ENCODE data around the gene FERMT3. TPM values are rescaled to one million over a fixed set of nuclear protein-coding genes. Genes with fewer than 3 reads are reported as not detected.

FERMT3 gene
- total RNA-seq, 1 experiment from 2014 or later: 10.6 TPM

- no peak overlapping the region for H3K9ac ChIP-seq (ENCODE audit: extremely low read depth, insufficient read length, low read length)
- no peak overlapping the region for H2BK12ac ChIP-seq (ENCODE audit: insufficient read length, low read depth, low read length)
- no peak overlapping the region for H2BK120ac ChIP-seq (ENCODE audit: low read depth, low read length, poor library complexity, severe bottlenecking)
- no peak overlapping the region for H4K5ac ChIP-seq (ENCODE audit: insufficient read length, low read depth, low read length)
- H3K4me3 Mint-ChIP-seq: peak overlapping the region; percentile 74 to 91; a peak in 4 of 5 replicates
- no peak overlapping the region for H3K4me2 ChIP-seq (ENCODE audit: insufficient read depth, insufficient read length, low read length)
- H2BK15ac ChIP-seq (ENCODE audit: low read depth, low read length): no peak overlapping the region
- no peaks in the 10 kb centered on the region for H3K79me2 ChIP-seq (ENCODE audit: insufficient read depth, low read length)
- H4K20me1 ChIP-seq (ENCODE audit: control insufficient read depth, insufficient read depth, insufficient read length): no peaks in the 10 kb centered on the region
- no peaks in the 10 kb centered on the region; the same call in 1 of the 2 replicates for H3K27me3 ChIP-seq (ENCODE audit: insufficient read depth, low read length)
- no peak overlapping the region for H4K91ac ChIP-seq (ENCODE audit: insufficient read length, low read depth, low read length)
- no peaks in the 10 kb centered on the region for H3K9me3 ChIP-seq (ENCODE audit: control insufficient read depth, low read depth, low read length)
- no peak overlapping the region for H3K27ac ChIP-seq (ENCODE audit: insufficient read length, low read depth, low read length)
- no peak for TF ChIP-seq CTCF (conservative IDR thresholded peaks at IDR 0.05)
- no peak overlapping the region for H3K18ac ChIP-seq (ENCODE audit: insufficient read length, low read depth, low read length)
- no peak overlapping the region for H3K56ac ChIP-seq (ENCODE audit: insufficient read length, low read depth, low read length)
- peaks cover 21% of the 10 kb centered on the region for H3K23me2 ChIP-seq (ENCODE audit: insufficient read length, low read depth, low read length, poor library complexity, severe bottlenecking)
- no peak overlapping the region for H3K14ac ChIP-seq (ENCODE audit: insufficient read depth, low read length)
- H3K4me1 ChIP-seq (ENCODE audit: insufficient read depth, low read length): 0 out of 2 replicates have a peak, but pooled peaks cover 3% of the 10 kb centered on the region
- H3K79me1 ChIP-seq (ENCODE audit: insufficient read depth, low read depth, low read length, poor library complexity, severe bottlenecking): no peaks in the 10 kb centered on the region
- H3K27me3 Mint-ChIP-seq (ENCODE audit: low read depth): peaks cover 20% of the 10 kb centered on the region
- no peak overlapping the region for H3K23ac ChIP-seq (ENCODE audit: insufficient read length, low read depth, low read length)
- H3K36me3 Mint-ChIP-seq (ENCODE audit: insufficient read depth in 1 of 3, low read depth in 3 of 3): peaks cover 2 to 8% (median 3%) of the 10 kb centered on the region in 3 experiments; a peak in 4 of 7 replicates
- no peak overlapping the region for H4K8ac ChIP-seq (replicated peaks; ENCODE audit: insufficient read length, low read depth, low read length)
- H2AK5ac ChIP-seq (ENCODE audit: insufficient read length, low read length): no peak overlapping the region
- no peak overlapping the region for H3T11ph ChIP-seq (ENCODE audit: low read length)
- no peak for DNase-seq
- no peak overlapping the region for H2BK5ac ChIP-seq (ENCODE audit: insufficient read length, low read length)
- no peak overlapping the region for H3K4ac ChIP-seq (ENCODE audit: low read depth, low read length)
- no peaks in the 10 kb centered on the region for H3K9me3 Mint-ChIP-seq
- no peak overlapping the region for H2AFZ ChIP-seq (ENCODE audit: low read length)
- H3K4me1 Mint-ChIP-seq: peaks cover 20 to 31% of the 10 kb centered on the region in 2 experiments
- no peak overlapping the region for H2BK20ac ChIP-seq (ENCODE audit: low read depth, low read length, poor library complexity, severe bottlenecking)
- H3K27ac Mint-ChIP-seq: no peak overlapping the region
- WGBS (ENCODE audit: extremely low coverage, insufficient read length, low lambda C conversion rate): no CpG with 5 or more reads among the region's 15 CpGs
Measured at GRCh38 chr11:64232182-64232966, 25.9 kb downstream of the FERMT3 start.
